OCI-LY3 (cell line): ENCODE measurements around the gene SLC25A24.

Source experiments
- CTCF ChIP-seq: fragments of 200-600, 300-600 bp; sonication (generic); IDR thresholded peaks from 2 replicates; pipeline ENCODE4 v1.5.1; 2014; ENCODE audit warnings: antibody characterized with exemption, low read length, low read depth
- EZH2phosphoT487 ChIP-seq: fragments of 200-600 bp; shearing (Covaris generic); IDR thresholded peaks from 2 replicates; pipeline ENCODE4 v1.6.1; 2018; ENCODE audit warnings: antibody characterized with exemption, mixed run types, low read depth

- TF ChIP-seq CTCF: no peak
- TF ChIP-seq EZH2phosphoT487: no peak
These were observed 82.9 kb downstream of the SLC25A24 start for GRCh38 chr1:108117237-108117636.
